DOHH2 (cell line): Measurements from ENCODE around the gene NPTX2.

Experiments used
- CTCF ChIP-seq: fragments of 200-600 bp; sonication (generic); IDR thresholded peaks from one replicate; pipeline ENCODE4 v1.5.1; 2014; ENCODE audit warnings: antibody characterized with exemption, mild to moderate bottlenecking, low read depth, low read length; ENCODE audit not compliant: poor library complexity, severe bottlenecking
- EZH2phosphoT487 ChIP-seq: fragments of 200-600 bp; sonication (generic); IDR thresholded peaks from 2 replicates; pipeline ENCODE4 v1.6.1; 2017; ENCODE audit warnings: borderline replicate concordance, mild to moderate bottlenecking, antibody characterized with exemption, low read length, moderate library complexity, mixed read lengths

GRCh38 chr7:98646465-98646864 is 29.4 kb downstream of the NPTX2 start:
- no peak for TF ChIP-seq CTCF
- no peak for TF ChIP-seq EZH2phosphoT487
